HepG2 (cell line): Measurements from ENCODE around the gene CBY1. TPM values are rescaled to one million over a fixed set of nuclear protein-coding genes. Genes with fewer than 3 reads are reported as not detected.

ENCODE experiments used
- AKAP8 ChIP-seq: sonication (generic); formaldehyde crosslinking; IDR thresholded peaks from 2 replicates; pipeline ENCODE4 v1.5.1; 2020; ENCODE audit warnings: mild to moderate bottlenecking, missing genetic modification reagents
- ARNTL ChIP-seq: sonication (generic); formaldehyde crosslinking; IDR thresholded peaks from 2 replicates; pipeline ENCODE4 v1.4.0; 2020; ENCODE audit warnings: mild to moderate bottlenecking, missing genetic modification reagents
- CHCHD3 ChIP-seq: sonication (generic); formaldehyde crosslinking; IDR thresholded peaks from 2 replicates; pipeline ENCODE4 v1.8.0; 2022; ENCODE audit warnings: mild to moderate bottlenecking, missing genetic modification reagents, moderate library complexity
- GABPB1 ChIP-seq: IDR thresholded peaks from 2 replicates; pipeline ENCODE4 v1.6.1; 2016; ENCODE audit warnings: mild to moderate bottlenecking, missing genetic modification reagents, moderate library complexity, missing compliant biosample characterization
- MXD3 ChIP-seq: IDR thresholded peaks from 2 replicates; pipeline ENCODE4 v1.6.1; 2016; ENCODE audit warnings: mild to moderate bottlenecking, missing biosample characterization, missing genetic modification reagents
- NCOA1 ChIP-seq: sonication (generic); formaldehyde crosslinking; IDR thresholded peaks from 2 replicates; pipeline ENCODE4 v1.9.0; 2021; ENCODE audit warnings: missing genetic modification reagents
- NFATC3 ChIP-seq: sonication (generic); formaldehyde crosslinking; IDR thresholded peaks from 2 replicates; pipeline ENCODE4 v1.5.1; 2020; ENCODE audit warnings: mild to moderate bottlenecking, missing genetic modification reagents
- PPARG ChIP-seq: conservative IDR thresholded peaks from 2 replicates; pipeline ENCODE4 v1.6.1; 2016; ENCODE audit warnings: missing biosample characterization, missing genetic modification reagents
- RARA ChIP-seq: IDR thresholded peaks from 2 replicates; pipeline ENCODE4 v1.6.1; 2016; ENCODE audit warnings: missing genetic modification reagents, missing compliant biosample characterization
- SNAPC2 ChIP-seq: sonication (generic); formaldehyde crosslinking; IDR thresholded peaks from 2 replicates; pipeline ENCODE4 v1.8.1; 2022; ENCODE audit warnings: mild to moderate bottlenecking, missing genetic modification reagents
- ZBTB3 ChIP-seq: sonication (generic); formaldehyde crosslinking; IDR thresholded peaks from 2 replicates; pipeline ENCODE4 v1.4.0; 2020; ENCODE audit warnings: low read depth, mild to moderate bottlenecking, moderate library complexity, missing genetic modification reagents, borderline replicate concordance
- ZFP1 ChIP-seq: IDR thresholded peaks from 2 replicates; pipeline ENCODE4 v1.6.1; 2016
- ZNF280B ChIP-seq: sonication (generic); formaldehyde crosslinking; IDR thresholded peaks from 2 replicates; pipeline ENCODE4 v1.5.0; 2020; ENCODE audit warnings: missing genetic modification reagents, mild to moderate bottlenecking, borderline replicate concordance
- ZSCAN22 ChIP-seq: sonication (generic); formaldehyde crosslinking; IDR thresholded peaks from 2 replicates; pipeline ENCODE4 v1.4.0; 2020; ENCODE audit warnings: mild to moderate bottlenecking, missing genetic modification reagents
- polyA plus RNA-seq, 8 experiments: library from polyadenylated mRNA; depleted of rRNA in 3 of 8; stranded (reverse) in 7 of 8; unstranded in 1 of 8; fragments of >200 nt; fragmentation: Illumina TruSeq in 4 of 8; extraction: Trizol in 4 of 8; gene quantifications; 2 replicates each; pipeline versions ENCODE4 v1.2.1 to v1.2.3, GENCODE V29; 2011 to 2016; ENCODE audit warnings: low read depth in 4 of 8, missing spikeins in 1 of 8, mixed read lengths in 1 of 8; ENCODE audit not compliant: insufficient read depth in 1 of 8
- total RNA-seq, 5 experiments: library from RNA; depleted of rRNA; stranded (reverse); fragments of >200 nt; fragmentation: Illumina TruSeq; extraction: Trizol; gene quantifications; 2 replicates each; pipeline ENCODE4 v1.2.3, GENCODE V29; 2016; ENCODE audit warnings: low read depth in 1 of 5
- TF ChIP-seq, protein P1 (sequence below): sonication (generic); formaldehyde crosslinking; IDR thresholded peaks from 2 replicates; pipeline ENCODE4 v1.5.1; 2020; ENCODE audit warnings: missing genetic modification reagents, mild to moderate bottlenecking, borderline replicate concordance
- TF ChIP-seq, protein P2 (sequence below): sonication (generic); formaldehyde crosslinking; IDR thresholded peaks from 2 replicates; pipeline ENCODE4 v1.4.0; 2020; ENCODE audit warnings: missing genetic modification reagents; ENCODE audit errors: not compliant biosample characterization
- TF ChIP-seq, protein P3 (sequence below): sonication (generic); formaldehyde crosslinking; IDR thresholded peaks from 2 replicates; pipeline ENCODE4 v1.9.0; 2021; ENCODE audit warnings: missing genetic modification reagents, borderline replicate concordance
- TF ChIP-seq, protein P4 (sequence below): sonication (generic); formaldehyde crosslinking; conservative IDR thresholded peaks from 2 replicates; pipeline ENCODE4 v1.8.0; 2022; ENCODE audit warnings: mild to moderate bottlenecking, moderate library complexity, missing genetic modification reagents

The CBY1 gene
- total and polyA plus RNA-seq, 2 of the 13 experiments (the other 11 are each of a cell fraction or from before 2014, with no cell fraction given): 19.7 to 20.3 TPM

DNA sequence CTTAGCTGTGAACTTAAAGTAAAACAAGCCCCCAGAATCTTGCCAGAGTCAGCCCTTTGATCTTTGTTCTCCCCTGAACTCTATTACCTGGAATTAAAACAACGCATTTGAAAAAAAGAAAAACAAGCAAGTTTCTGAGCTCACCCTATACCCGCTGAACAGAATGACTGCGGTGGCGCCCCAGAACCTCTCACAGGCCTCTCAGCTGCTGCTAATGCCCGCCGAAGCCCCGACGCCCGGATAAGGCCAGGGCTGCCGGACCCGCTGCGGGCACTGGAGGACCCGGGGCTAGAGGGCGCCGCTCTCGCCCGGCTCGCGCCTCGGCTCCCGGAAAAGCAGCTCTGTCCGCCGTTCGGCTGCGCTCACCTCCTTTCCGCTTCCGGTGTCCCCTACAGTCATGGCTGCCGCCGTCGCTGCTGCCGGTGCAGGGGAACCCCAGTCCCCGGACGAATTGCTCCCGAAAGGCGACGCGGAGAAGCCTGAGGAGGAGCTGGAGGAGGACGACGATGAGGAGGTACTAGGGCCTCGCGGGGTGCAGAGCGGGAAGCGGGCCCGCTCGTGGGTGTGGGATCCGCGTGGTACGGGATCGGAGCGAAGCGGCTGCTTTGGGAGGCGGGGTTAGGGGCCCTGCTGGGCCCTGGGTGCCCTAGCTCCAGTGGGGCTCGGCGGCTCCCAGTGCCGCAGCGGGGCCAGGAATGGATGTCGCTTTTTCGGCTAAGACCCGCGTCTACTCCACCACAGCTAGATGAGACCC is 25.3 kb downstream of the CBY1 start, which contains the start of gene TOMM22 (continued):
- TF ChIP-seq, protein P1, sequence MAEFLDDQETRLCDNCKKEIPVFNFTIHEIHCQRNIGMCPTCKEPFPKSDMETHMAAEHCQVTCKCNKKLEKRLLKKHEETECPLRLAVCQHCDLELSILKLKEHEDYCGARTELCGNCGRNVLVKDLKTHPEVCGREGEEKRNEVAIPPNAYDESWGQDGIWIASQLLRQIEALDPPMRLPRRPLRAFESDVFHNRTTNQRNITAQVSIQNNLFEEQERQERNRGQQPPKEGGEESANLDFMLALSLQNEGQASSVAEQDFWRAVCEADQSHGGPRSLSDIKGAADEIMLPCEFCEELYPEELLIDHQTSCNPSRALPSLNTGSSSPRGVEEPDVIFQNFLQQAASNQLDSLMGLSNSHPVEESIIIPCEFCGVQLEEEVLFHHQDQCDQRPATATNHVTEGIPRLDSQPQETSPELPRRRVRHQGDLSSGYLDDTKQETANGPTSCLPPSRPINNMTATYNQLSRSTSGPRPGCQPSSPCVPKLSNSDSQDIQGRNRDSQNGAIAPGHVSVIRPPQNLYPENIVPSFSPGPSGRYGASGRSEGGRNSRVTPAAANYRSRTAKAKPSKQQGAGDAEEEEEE: 0 out of 2 replicates have a peak, but pooled peaks have one; percentile 31
- TF ChIP-seq ZNF280B (peak; percentile 24; the same call in 1 of the 2 replicates), ZSCAN22 (CRISPR knock-in tag) (no peak), ARNTL (CRISPR knock-in tag) (no peak), CHCHD3 (CRISPR knock-in tag) (no peak), PPARG (CRISPR knock-in tag) (peak; percentile 41; the same call in 1 of the 2 replicates), MXD3 (CRISPR knock-in tag) (peak; percentile 94; the same call in 1 of the 2 replicates), AKAP8 (CRISPR knock-in tag) (peak; percentile 91), SNAPC2 (CRISPR knock-in tag) (no peak), RARA (peak; percentile 43; the same call in 1 of the 2 replicates), ZFP1 (CRISPR knock-in tag) (peak; percentile 76; the same call in 1 of the 2 replicates), ZBTB3 (CRISPR knock-in tag) (0 out of 2 replicates have a peak, but pooled peaks have one; percentile 33), GABPB1 (CRISPR knock-in tag) (peak; percentile 100), NFATC3 (CRISPR knock-in tag) (peak; percentile 81; the same call in 1 of the 2 replicates), NCOA1 (CRISPR knock-in tag) (peak; percentile 91)
- TF ChIP-seq, protein P2, sequence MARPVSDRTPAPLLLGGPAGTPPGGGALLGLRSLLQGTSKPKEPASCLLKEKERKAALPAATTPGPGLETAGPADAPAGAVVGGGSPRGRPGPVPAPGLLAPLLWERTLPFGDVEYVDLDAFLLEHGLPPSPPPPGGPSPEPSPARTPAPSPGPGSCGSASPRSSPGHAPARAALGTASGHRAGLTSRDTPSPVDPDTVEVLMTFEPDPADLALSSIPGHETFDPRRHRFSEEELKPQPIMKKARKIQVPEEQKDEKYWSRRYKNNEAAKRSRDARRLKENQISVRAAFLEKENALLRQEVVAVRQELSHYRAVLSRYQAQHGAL (CRISPR knock-in tag): no peak
- TF ChIP-seq, protein P3, sequence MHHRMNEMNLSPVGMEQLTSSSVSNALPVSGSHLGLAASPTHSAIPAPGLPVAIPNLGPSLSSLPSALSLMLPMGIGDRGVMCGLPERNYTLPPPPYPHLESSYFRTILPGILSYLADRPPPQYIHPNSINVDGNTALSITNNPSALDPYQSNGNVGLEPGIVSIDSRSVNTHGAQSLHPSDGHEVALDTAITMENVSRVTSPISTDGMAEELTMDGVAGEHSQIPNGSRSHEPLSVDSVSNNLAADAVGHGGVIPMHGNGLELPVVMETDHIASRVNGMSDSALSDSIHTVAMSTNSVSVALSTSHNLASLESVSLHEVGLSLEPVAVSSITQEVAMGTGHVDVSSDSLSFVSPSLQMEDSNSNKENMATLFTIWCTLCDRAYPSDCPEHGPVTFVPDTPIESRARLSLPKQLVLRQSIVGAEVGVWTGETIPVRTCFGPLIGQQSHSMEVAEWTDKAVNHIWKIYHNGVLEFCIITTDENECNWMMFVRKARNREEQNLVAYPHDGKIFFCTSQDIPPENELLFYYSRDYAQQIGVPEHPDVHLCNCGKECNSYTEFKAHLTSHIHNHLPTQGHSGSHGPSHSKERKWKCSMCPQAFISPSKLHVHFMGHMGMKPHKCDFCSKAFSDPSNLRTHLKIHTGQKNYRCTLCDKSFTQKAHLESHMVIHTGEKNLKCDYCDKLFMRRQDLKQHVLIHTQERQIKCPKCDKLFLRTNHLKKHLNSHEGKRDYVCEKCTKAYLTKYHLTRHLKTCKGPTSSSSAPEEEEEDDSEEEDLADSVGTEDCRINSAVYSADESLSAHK: no peak; the same call in 1 of the 2 replicates
- TF ChIP-seq, protein P4, sequence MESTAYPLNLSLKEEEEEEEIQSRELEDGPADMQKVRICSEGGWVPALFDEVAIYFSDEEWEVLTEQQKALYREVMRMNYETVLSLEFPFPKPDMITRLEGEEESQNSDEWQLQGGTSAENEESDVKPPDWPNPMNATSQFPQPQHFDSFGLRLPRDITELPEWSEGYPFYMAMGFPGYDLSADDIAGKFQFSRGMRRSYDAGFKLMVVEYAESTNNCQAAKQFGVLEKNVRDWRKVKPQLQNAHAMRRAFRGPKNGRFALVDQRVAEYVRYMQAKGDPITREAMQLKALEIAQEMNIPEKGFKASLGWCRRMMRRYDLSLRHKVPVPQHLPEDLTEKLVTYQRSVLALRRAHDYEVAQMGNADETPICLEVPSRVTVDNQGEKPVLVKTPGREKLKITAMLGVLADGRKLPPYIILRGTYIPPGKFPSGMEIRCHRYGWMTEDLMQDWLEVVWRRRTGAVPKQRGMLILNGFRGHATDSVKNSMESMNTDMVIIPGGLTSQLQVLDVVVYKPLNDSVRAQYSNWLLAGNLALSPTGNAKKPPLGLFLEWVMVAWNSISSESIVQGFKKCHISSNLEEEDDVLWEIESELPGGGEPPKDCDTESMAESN: peak; percentile 91
